ENCODE measurements around the gene C2orf72. TPM values are rescaled to one million over a fixed set of nuclear protein-coding genes. Genes with fewer than 3 reads are reported as not detected.
A peak's percentile ranks its signal among the peaks of the same experiment; 100 is the strongest.

C2orf72 gene
- total and polyA plus RNA-seq, 2 of the 13 experiments (the other 11 are each of a cell fraction or from before 2014, with no cell fraction given): 147 to 203 TPM

DNA sequence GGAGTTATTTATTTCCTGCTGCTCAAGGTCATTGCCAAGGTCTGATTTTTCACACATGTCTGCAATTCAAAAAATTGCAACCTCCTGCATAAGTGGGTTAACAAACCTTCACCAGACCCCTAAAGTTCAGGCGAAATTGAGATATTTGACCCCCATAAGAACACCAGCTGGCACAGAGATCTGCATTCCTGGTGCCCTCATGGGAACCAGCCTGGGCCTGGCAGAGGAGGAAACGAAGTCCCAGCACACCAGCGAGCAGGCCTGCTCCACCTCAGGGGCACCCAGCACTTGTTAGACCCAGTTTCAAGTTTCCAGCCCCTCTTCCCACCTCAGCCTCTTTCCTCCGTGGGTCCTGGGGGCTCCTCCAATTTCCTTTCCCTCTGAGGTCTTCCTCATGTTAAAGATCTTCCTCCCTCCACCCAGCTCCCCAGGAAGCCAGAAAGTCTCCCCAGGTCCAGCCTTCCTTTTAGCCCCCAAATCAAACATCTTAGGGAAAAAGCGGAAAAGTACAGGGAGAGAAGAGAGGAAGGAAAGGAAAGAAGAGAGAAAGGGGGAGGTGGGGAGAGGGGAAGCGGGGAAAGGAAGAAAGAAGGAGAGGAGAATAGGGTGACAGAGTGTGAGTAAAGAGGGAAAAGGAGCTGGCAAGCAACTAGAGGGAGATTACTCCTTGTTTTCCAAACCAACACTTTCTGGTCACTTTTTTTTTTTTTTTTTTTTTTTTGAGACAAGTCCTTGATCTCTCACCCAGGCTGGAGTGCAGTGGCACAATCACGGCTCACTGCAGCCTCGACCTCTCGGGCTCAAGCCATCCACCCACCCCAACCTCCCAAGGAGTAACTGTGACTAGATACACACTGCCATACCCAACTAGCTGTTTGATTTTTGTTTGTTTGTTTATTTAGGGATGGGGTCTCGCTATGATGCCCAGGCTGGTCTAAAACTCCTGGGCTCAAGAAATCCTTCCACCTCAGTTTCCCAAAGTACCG lies 3.9 kb upstream of the C2orf72 start (continued):
- TF ChIP-seq, protein P1, sequence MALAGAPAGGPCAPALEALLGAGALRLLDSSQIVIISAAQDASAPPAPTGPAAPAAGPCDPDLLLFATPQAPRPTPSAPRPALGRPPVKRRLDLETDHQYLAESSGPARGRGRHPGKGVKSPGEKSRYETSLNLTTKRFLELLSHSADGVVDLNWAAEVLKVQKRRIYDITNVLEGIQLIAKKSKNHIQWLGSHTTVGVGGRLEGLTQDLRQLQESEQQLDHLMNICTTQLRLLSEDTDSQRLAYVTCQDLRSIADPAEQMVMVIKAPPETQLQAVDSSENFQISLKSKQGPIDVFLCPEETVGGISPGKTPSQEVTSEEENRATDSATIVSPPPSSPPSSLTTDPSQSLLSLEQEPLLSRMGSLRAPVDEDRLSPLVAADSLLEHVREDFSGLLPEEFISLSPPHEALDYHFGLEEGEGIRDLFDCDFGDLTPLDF (CRISPR knock-in tag; IDR thresholded peaks at IDR 0.05): no peak
- no peak for TF ChIP-seq NRL (CRISPR knock-in tag; IDR thresholded peaks at IDR 0.05; ENCODE audit: borderline replicate concordance)
- TF ChIP-seq ATRX (CRISPR knock-in tag; IDR thresholded peaks at IDR 0.05; ENCODE audit: borderline replicate concordance): no peak
- no peak for TF ChIP-seq ZNF510 (CRISPR knock-in tag; IDR thresholded peaks at IDR 0.05; ENCODE audit: low read depth)
- TF ChIP-seq, protein P2, sequence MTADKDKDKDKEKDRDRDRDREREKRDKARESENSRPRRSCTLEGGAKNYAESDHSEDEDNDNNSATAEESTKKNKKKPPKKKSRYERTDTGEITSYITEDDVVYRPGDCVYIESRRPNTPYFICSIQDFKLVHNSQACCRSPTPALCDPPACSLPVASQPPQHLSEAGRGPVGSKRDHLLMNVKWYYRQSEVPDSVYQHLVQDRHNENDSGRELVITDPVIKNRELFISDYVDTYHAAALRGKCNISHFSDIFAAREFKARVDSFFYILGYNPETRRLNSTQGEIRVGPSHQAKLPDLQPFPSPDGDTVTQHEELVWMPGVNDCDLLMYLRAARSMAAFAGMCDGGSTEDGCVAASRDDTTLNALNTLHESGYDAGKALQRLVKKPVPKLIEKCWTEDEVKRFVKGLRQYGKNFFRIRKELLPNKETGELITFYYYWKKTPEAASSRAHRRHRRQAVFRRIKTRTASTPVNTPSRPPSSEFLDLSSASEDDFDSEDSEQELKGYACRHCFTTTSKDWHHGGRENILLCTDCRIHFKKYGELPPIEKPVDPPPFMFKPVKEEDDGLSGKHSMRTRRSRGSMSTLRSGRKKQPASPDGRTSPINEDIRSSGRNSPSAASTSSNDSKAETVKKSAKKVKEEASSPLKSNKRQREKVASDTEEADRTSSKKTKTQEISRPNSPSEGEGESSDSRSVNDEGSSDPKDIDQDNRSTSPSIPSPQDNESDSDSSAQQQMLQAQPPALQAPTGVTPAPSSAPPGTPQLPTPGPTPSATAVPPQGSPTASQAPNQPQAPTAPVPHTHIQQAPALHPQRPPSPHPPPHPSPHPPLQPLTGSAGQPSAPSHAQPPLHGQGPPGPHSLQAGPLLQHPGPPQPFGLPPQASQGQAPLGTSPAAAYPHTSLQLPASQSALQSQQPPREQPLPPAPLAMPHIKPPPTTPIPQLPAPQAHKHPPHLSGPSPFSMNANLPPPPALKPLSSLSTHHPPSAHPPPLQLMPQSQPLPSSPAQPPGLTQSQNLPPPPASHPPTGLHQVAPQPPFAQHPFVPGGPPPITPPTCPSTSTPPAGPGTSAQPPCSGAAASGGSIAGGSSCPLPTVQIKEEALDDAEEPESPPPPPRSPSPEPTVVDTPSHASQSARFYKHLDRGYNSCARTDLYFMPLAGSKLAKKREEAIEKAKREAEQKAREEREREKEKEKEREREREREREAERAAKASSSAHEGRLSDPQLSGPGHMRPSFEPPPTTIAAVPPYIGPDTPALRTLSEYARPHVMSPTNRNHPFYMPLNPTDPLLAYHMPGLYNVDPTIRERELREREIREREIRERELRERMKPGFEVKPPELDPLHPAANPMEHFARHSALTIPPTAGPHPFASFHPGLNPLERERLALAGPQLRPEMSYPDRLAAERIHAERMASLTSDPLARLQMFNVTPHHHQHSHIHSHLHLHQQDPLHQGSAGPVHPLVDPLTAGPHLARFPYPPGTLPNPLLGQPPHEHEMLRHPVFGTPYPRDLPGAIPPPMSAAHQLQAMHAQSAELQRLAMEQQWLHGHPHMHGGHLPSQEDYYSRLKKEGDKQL (CRISPR knock-in tag; IDR thresholded peaks at IDR 0.05; ENCODE audit: low read depth): no peak
- TF ChIP-seq KMT2B (CRISPR knock-in tag; IDR thresholded peaks at IDR 0.05): 0 out of 2 replicates have a peak, but pooled peaks have one; percentile 37
- TF ChIP-seq, protein P3, sequence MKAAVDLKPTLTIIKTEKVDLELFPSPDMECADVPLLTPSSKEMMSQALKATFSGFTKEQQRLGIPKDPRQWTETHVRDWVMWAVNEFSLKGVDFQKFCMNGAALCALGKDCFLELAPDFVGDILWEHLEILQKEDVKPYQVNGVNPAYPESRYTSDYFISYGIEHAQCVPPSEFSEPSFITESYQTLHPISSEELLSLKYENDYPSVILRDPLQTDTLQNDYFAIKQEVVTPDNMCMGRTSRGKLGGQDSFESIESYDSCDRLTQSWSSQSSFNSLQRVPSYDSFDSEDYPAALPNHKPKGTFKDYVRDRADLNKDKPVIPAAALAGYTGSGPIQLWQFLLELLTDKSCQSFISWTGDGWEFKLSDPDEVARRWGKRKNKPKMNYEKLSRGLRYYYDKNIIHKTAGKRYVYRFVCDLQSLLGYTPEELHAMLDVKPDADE (CRISPR knock-in tag; IDR thresholded peaks at IDR 0.05): no peak
- TF ChIP-seq MTA3 (CRISPR knock-in tag; IDR thresholded peaks at IDR 0.05): no peak
- TF ChIP-seq ZNF775 (CRISPR knock-in tag; IDR thresholded peaks at IDR 0.05; ENCODE audit: borderline replicate concordance): no peak
- no peak for TF ChIP-seq ZNF816 (CRISPR knock-in tag; IDR thresholded peaks at IDR 0.05; ENCODE audit: borderline replicate concordance)
- TF ChIP-seq ASH2L (IDR thresholded peaks at IDR 0.05; ENCODE audit: insufficient read length, low read depth, low read length): no peak
- no peak for TF ChIP-seq HOXD1 (CRISPR knock-in tag; IDR thresholded peaks at IDR 0.05)
- no peak for TF ChIP-seq ZNF431 (CRISPR knock-in tag; IDR thresholded peaks at IDR 0.05; ENCODE audit: borderline replicate concordance, low read depth)
- no peak for TF ChIP-seq ZNF768 (CRISPR knock-in tag; IDR thresholded peaks at IDR 0.05)
- TF ChIP-seq FOXC1 (CRISPR knock-in tag; IDR thresholded peaks at IDR 0.05; ENCODE audit: borderline replicate concordance): no peak; the same call in 1 of the 2 replicates
- TF ChIP-seq ZNF17 (CRISPR knock-in tag; IDR thresholded peaks at IDR 0.05): no peak
- no peak for TF ChIP-seq JUND (CRISPR knock-in tag; IDR thresholded peaks at IDR 0.05)
- TF ChIP-seq ZBTB3 (CRISPR knock-in tag; IDR thresholded peaks at IDR 0.05; ENCODE audit: borderline replicate concordance, low read depth): 0 out of 2 replicates have a peak, but pooled peaks have one; percentile 18
- 0 out of 2 replicates have a peak, but pooled peaks have one; percentile 5 for TF ChIP-seq GABPB1 (CRISPR knock-in tag; IDR thresholded peaks at IDR 0.05)
- no peak for TF ChIP-seq MIXL1 (CRISPR knock-in tag; IDR thresholded peaks at IDR 0.05)
- no peak for TF ChIP-seq NCOA5 (CRISPR knock-in tag; IDR thresholded peaks at IDR 0.05)
- no peak for TF ChIP-seq RBM22 (optimal IDR thresholded peaks at IDR 0.05; ENCODE audit: low read length)

Data from HepG2 (cell line).